ENCODE results near the gene ZNF79.

GRCh38 chr9:127493592-127494303 lies 69.6 kb downstream of the ZNF79 start:
- no peak for TF ChIP-seq CTCF (IDR thresholded peaks at IDR 0.05; ENCODE audit: insufficient read depth, low read length, poor library complexity, severe bottlenecking)
- TF ChIP-seq EZH2phosphoT487 (conservative IDR thresholded peaks at IDR 0.05; ENCODE audit: low read length) = no peak
